HS-5 (cell line): ENCODE results near the gene ADGRF3.
"Not testable (repeated sequence)": the region's sequence is repeated elsewhere in the genome, so short reads cannot be mapped to it uniquely, and the experiment has no call there.

Source experiments
- DNase-seq: peaks from one replicate; pipeline ENCODE4 v3.0.0-alpha.2; 2012; ENCODE audit warnings: low read depth

ADGRF3 gene

GRCh38 chr2:26276484-26277227 is 69.9 kb downstream of the ADGRF3 start:
- no peak for DNase-seq

GRCh38 chr2:26274058-26274613 is 72.5 kb downstream of the ADGRF3 start:
- DNase-seq, result peak; percentile 74

- DNase-seq, result no peak
These were observed 73.1 kb downstream of the ADGRF3 start for GRCh38 chr2:26273501-26273900.

GRCh38 chr2:26270373-26270772 is 76.2 kb downstream of the ADGRF3 start:
- DNase-seq, result no peak

- DNase-seq, result peak; percentile 37
These were observed 76.9 kb downstream of the ADGRF3 start for GRCh38 chr2:26269571-26270158.

- not testable (repeated sequence) for DNase-seq
These were observed 77.8 kb downstream of the ADGRF3 start for GRCh38 chr2:26268670-26269385.

GRCh38 chr2:26268213-26268612 is 78.4 kb downstream of the ADGRF3 start:
- DNase-seq, result peak; percentile 19

GRCh38 chr2:26258836-26259235 is 87.8 kb downstream of the ADGRF3 start:
- DNase-seq, result not testable (repeated sequence)
